HepG2 (cell line): Measurements from ENCODE around the gene PTEN. TPM values are rescaled to one million over a fixed set of nuclear protein-coding genes. Genes with fewer than 3 reads are reported as not detected.

Experiments used
- ATAC-seq: fragments of 200-7000 bp; cut with Tn5 transposase; 3 replicates; pipeline ENCODE4 v1.9.1; 2020; ENCODE audit warnings: mild to moderate bottlenecking, moderate library complexity
- BruUV-seq: library from RNA; stranded (reverse); fragments of 400-500 nt; replicated peaks from 2 replicates; lab custom pipeline; 2021; lab: Mats Ljungman, UMichigan
- CTCF ChIA-PET: fragments of 300-600 bp; formaldehyde crosslinking; extraction: SDS; loops from one replicate; lab custom pipeline; 2021; ENCODE audit warnings: low total read pairs, inconsistent platforms, low intra/inter-chr PET ratio; lab: Yijun Ruan, JAX
- POLR2A ChIA-PET: fragments of 350-600 bp; sonication (Branson Sonifier 250); formaldehyde crosslinking; loops from one replicate; lab custom pipeline; 2020; ENCODE audit warnings: antibody characterized with exemption, inconsistent platforms; lab: Yijun Ruan, JAX
- DNase-seq: peaks from one replicate; pipeline ENCODE4 v3.0.0-alpha.2; 2015; ENCODE audit warnings: low spot score
- FAIRE-seq: peaks from 3 replicates; lab custom pipeline; 2011; peaks lifted over from hg19 to GRCh38; lab: Jason Lieb, UNC
- H2AFZ ChIP-seq: one replicate; pipeline ENCODE4 v1.6.1; 2011; ENCODE audit warnings: low read length, inconsistent platforms
- H3K27ac ChIP-seq: fragments of 300-600 bp; 3 replicates; pipeline ENCODE4 v1.8.0; 2011; ENCODE audit warnings: mixed run types, mild to moderate bottlenecking, mixed read lengths, low read length, inconsistent platforms; ENCODE audit not compliant: insufficient read depth; ENCODE audit errors: extremely low read length
- H3K27me3 ChIP-seq, 2 experiments: fragments of 200-600 bp in 1 of 2; 2 replicates in 1 of 2; 3 replicates in 1 of 2; pipeline versions ENCODE4 v1.6.0 to v1.8.0; 2011; ENCODE audit warnings: low read length in 2 of 2, mild to moderate bottlenecking in 2 of 2, moderate library complexity in 2 of 2, inconsistent platforms in 1 of 2; ENCODE audit not compliant: insufficient read depth in 2 of 2, control insufficient read depth in 1 of 2
- H3K36me3 ChIP-seq, 2 experiments: fragments of 200-600 bp in 1 of 2; replicated peaks in 1 of 2; 2 replicates in 1 of 2; 3 replicates in 1 of 2; pipeline versions ENCODE4 v1.5.1 to v1.8.0; 2011; ENCODE audit warnings: low read length in 2 of 2, inconsistent platforms in 1 of 2; ENCODE audit not compliant: insufficient read depth in 2 of 2, control insufficient read depth in 1 of 2
- H3K4me1 ChIP-seq: 2 replicates; pipeline ENCODE4 v1.5.1; 2012; ENCODE audit warnings: low read length, inconsistent platforms; ENCODE audit not compliant: insufficient read depth
- H3K4me2 ChIP-seq: 2 replicates; pipeline ENCODE4 v1.6.0; 2011; ENCODE audit warnings: low read depth, low read length, inconsistent platforms
- H3K4me3 ChIP-seq, 3 experiments: fragments of 200-600 bp in 1 of 3; sonication (generic), shearing (Covaris generic) in 1 of 3; replicated peaks in 1 of 3; 2 replicates each; pipeline ENCODE4 v1.5.1; 2011 to 2016; ENCODE audit warnings: low read length in 3 of 3, inconsistent platforms in 2 of 3, low read depth in 2 of 3, mild to moderate bottlenecking in 2 of 3, control low read depth in 1 of 3, mixed read lengths in 1 of 3; ENCODE audit not compliant: insufficient read depth in 1 of 3
- H3K79me2 ChIP-seq: one replicate; pipeline ENCODE4 v1.6.1; 2011; ENCODE audit warnings: low read length, inconsistent platforms; ENCODE audit not compliant: insufficient read depth
- H3K9ac ChIP-seq: 2 replicates; pipeline ENCODE4 v1.6.0; 2011; ENCODE audit warnings: mild to moderate bottlenecking, low read depth, low read length, inconsistent platforms; ENCODE audit not compliant: insufficient read depth
- H3K9me3 ChIP-seq: 2 replicates; pipeline ENCODE4 v1.5.1; 2012; ENCODE audit warnings: mild to moderate bottlenecking, low read length
- H4K20me1 ChIP-seq: 2 replicates; pipeline ENCODE4 v1.6.0; 2011; ENCODE audit warnings: inconsistent platforms, mild to moderate bottlenecking, low read length, moderate library complexity; ENCODE audit not compliant: insufficient read depth
- AFF4 ChIP-seq: sonication (generic); formaldehyde crosslinking; IDR thresholded peaks from 2 replicates; pipeline ENCODE4 v1.4.0; 2020; ENCODE audit warnings: missing genetic modification reagents
- AGO2 ChIP-seq: fragments of 200-400 bp; formaldehyde crosslinking; optimal IDR thresholded peaks from 2 replicates; pipeline ENCODE3; 2017; ENCODE audit warnings: mild to moderate bottlenecking, low read depth, low read length, moderate library complexity
- ELF1 ChIP-seq: sonication (generic); formaldehyde crosslinking; IDR thresholded peaks from 2 replicates; pipeline ENCODE4 v1.4.0; 2020; ENCODE audit warnings: missing genetic modification reagents
- KDM6A ChIP-seq: IDR thresholded peaks from 2 replicates; pipeline ENCODE4 v1.6.1; 2016; ENCODE audit warnings: low read depth
- MAF1 ChIP-seq: sonication (generic); formaldehyde crosslinking; IDR thresholded peaks from 2 replicates; pipeline ENCODE4 v1.5.0; 2020; ENCODE audit warnings: missing genetic modification reagents, borderline replicate concordance
- POLR2G ChIP-seq: fragments of 200-400 bp; formaldehyde crosslinking; IDR thresholded peaks from 2 replicates; pipeline ENCODE4 v1.6.1; 2018; ENCODE audit warnings: mild to moderate bottlenecking, low read depth, low read length, moderate library complexity
- RAD51 ChIP-seq: fragments of 450-650 bp; IDR thresholded peaks from 2 replicates; pipeline ENCODE4 v1.6.1; 2016; ENCODE audit warnings: borderline replicate concordance
- ZFP41 ChIP-seq: sonication (generic); formaldehyde crosslinking; IDR thresholded peaks from 2 replicates; pipeline ENCODE4 v1.4.0; 2020; ENCODE audit warnings: mild to moderate bottlenecking, missing genetic modification reagents, borderline replicate concordance
- ZNF136 ChIP-seq: sonication (generic); formaldehyde crosslinking; IDR thresholded peaks from 2 replicates; pipeline ENCODE4 v1.8.1; 2022; ENCODE audit warnings: low read depth, mild to moderate bottlenecking, moderate library complexity, missing genetic modification reagents
- ZNF564 ChIP-seq: sonication (generic); formaldehyde crosslinking; IDR thresholded peaks from 2 replicates; pipeline ENCODE4 v1.8.1; 2023; ENCODE audit warnings: mild to moderate bottlenecking, missing genetic modification reagents
- in situ Hi-C: cut with HindIII; loops from 2 replicates; pipeline ENCODE4 v1.10.0; 2017; ENCODE audit warnings: low pct_unique_long_range_greater_than_20kb; ENCODE audit not compliant: extremely low pct_ligation_motif_present
- intact Hi-C: fragments of 100-400 bp; cut with micrococcal nuclease; formaldehyde crosslinking; loops from one replicate; pipeline ENCODE4 v1.10.0; 2022; ENCODE audit not compliant: unreplicated experiment
- polyA plus RNA-seq, 8 experiments: library from polyadenylated mRNA; depleted of rRNA in 3 of 8; stranded (reverse) in 7 of 8; unstranded in 1 of 8; fragments of >200 nt; fragmentation: Illumina TruSeq in 4 of 8; extraction: Trizol in 4 of 8; gene quantifications; 2 replicates each; pipeline versions ENCODE4 v1.2.1 to v1.2.3, GENCODE V29; 2011 to 2016; ENCODE audit warnings: low read depth in 4 of 8, missing spikeins in 1 of 8, mixed read lengths in 1 of 8; ENCODE audit not compliant: insufficient read depth in 1 of 8
- total RNA-seq, 5 experiments: library from RNA; depleted of rRNA; stranded (reverse); fragments of >200 nt; fragmentation: Illumina TruSeq; extraction: Trizol; gene quantifications; 2 replicates each; pipeline ENCODE4 v1.2.3, GENCODE V29; 2016; ENCODE audit warnings: low read depth in 1 of 5

The PTEN gene
- total and polyA plus RNA-seq, 2 of the 13 experiments (the other 11 are each of a cell fraction or from before 2014, with no cell fraction given) = 30.3 to 61.3 TPM

- no peak for DNase-seq
- H3K27ac ChIP-seq = no peak overlapping the region
- ChIA-PET CTCF (no interaction called here), POLR2A (no interaction called here)
- no peaks in the 10 kb centered on the region for H3K9me3 ChIP-seq
- H3K27me3 ChIP-seq = no peaks in the 10 kb centered on the region
- TF ChIP-seq KDM6A (no peak), MAF1 (CRISPR knock-in tag) (no peak), ZNF564 (CRISPR knock-in tag) (no peak), ZFP41 (CRISPR knock-in tag) (no peak), ELF1 (CRISPR knock-in tag) (no peak), RAD51 (no peak), AGO2 (no peak), ZNF136 (CRISPR knock-in tag) (no peak), POLR2G (no peak), AFF4 (CRISPR knock-in tag) (no peak)
- peaks cover 22% of the 10 kb centered on the region for H3K4me1 ChIP-seq
- BruUV-seq = no TSS peak
- no peak overlapping the region for H3K4me3 ChIP-seq
- intact Hi-C loops (no loop called here), in situ Hi-C loops (no loop called here)
- no peaks in the 10 kb centered on the region for H3K36me3 ChIP-seq
- H3K9ac ChIP-seq = no peak overlapping the region
- no peak overlapping the region for H3K4me2 ChIP-seq
- H4K20me1 ChIP-seq = no peaks in the 10 kb centered on the region
- H2AFZ ChIP-seq = no peak overlapping the region
- no peaks in the 10 kb centered on the region for H3K79me2 ChIP-seq
- ATAC-seq = no peak
- FAIRE-seq = no peak
Measured at GRCh38 chr10:87847550-87847949, 15.9 kb upstream of the PTEN start.
